RPMI7951 (cell line): Measurements from ENCODE around the gene SLX4IP. TPM values are rescaled to one million over a fixed set of nuclear protein-coding genes. Genes with fewer than 3 reads are reported as not detected.
A peak's percentile ranks its signal among the peaks of the same experiment; 100 is the strongest.

Source experiments
- DNase-seq: peaks from one replicate; pipeline ENCODE4 v3.0.0-alpha.2; 2012; ENCODE audit warnings: low read depth
- total RNA-seq: library from RNA; depleted of rRNA; stranded (reverse); fragments of >200 nt; shearing (Covaris generic); gene quantifications from 2 replicates; pipeline ENCODE4 v1.2.3, GENCODE V29; 2014

Gene SLX4IP
- total RNA-seq, 1 experiment from 2014 or later = 4.7 TPM

- DNase-seq = no peak
Observed at GRCh38 chr20:10550204-10551118, 115.4 kb downstream of the SLX4IP start.

GRCh38 chr20:10551732-10552724, 116.9 kb downstream of the SLX4IP start:
- DNase-seq = no peak

- peak; percentile 73 for DNase-seq
Observed at GRCh38 chr20:10553326-10553984, 118.3 kb downstream of the SLX4IP start.

GRCh38 chr20:10554285-10554684, 119.2 kb downstream of the SLX4IP start:
- DNase-seq = no peak

GRCh38 chr20:10555393-10555792, 120.3 kb downstream of the SLX4IP start:
- no peak for DNase-seq

- DNase-seq = peak; percentile 77
Observed at GRCh38 chr20:10555865-10556308, 120.8 kb downstream of the SLX4IP start.

- no peak for DNase-seq
Observed at GRCh38 chr20:10556519-10557083, 121.5 kb downstream of the SLX4IP start.

GRCh38 chr20:10557685-10558084, 122.6 kb downstream of the SLX4IP start:
- no peak for DNase-seq

- DNase-seq = peak; percentile 94
Observed at GRCh38 chr20:10558635-10559187, 123.6 kb downstream of the SLX4IP start.

GRCh38 chr20:10559266-10559665, 124.2 kb downstream of the SLX4IP start:
- no peak for DNase-seq

GRCh38 chr20:10560686-10561085, 125.6 kb downstream of the SLX4IP start:
- DNase-seq = no peak

GRCh38 chr20:10561302-10561701, 126.2 kb downstream of the SLX4IP start:
- no peak for DNase-seq

- no peak for DNase-seq
Observed at GRCh38 chr20:10562899-10563298, 127.8 kb downstream of the SLX4IP start.

- no peak for DNase-seq
Observed at GRCh38 chr20:10563935-10564492, 128.9 kb downstream of the SLX4IP start.

- peak; percentile 63 for DNase-seq
Observed at GRCh38 chr20:10565191-10565921, 130.3 kb downstream of the SLX4IP start.

- no peak for DNase-seq
Observed at GRCh38 chr20:10565922-10566897, 131.1 kb downstream of the SLX4IP start.

GRCh38 chr20:10568032-10568431, 132.9 kb downstream of the SLX4IP start:
- no peak for DNase-seq

GRCh38 chr20:10571313-10571815, 136.3 kb downstream of the SLX4IP start:
- DNase-seq = no peak

GRCh38 chr20:10572853-10573252, 137.7 kb downstream of the SLX4IP start:
- no peak for DNase-seq
